Body of pancreas (tissue), 4 donors: Measurements from ENCODE around the gene ZNF318.
"Not testable (repeated sequence)": the region's sequence is repeated elsewhere in the genome, so short reads cannot be mapped to it uniquely, and the experiment has no call there.

Experiments used
- POLR2A ChIP-seq, 3 donors: fragments of 450-650 bp; IDR thresholded peaks; one replicate each; pipeline ENCODE4 v1.6.1; 2016; ENCODE audit warnings: antibody characterized with exemption in 3 of 3, mild to moderate bottlenecking in 2 of 3
- TF ChIP-seq, protein P1 (sequence below), 7 experiments: fragments of 450-650 bp in 4 of 7; fragments of 200-600 bp in 3 of 7; sonication (generic) in 3 of 7; IDR thresholded peaks; one replicate each; pipeline ENCODE4 v1.5.1; 2016 to 2019; ENCODE audit warnings: antibody characterized with exemption in 7 of 7

DNA sequence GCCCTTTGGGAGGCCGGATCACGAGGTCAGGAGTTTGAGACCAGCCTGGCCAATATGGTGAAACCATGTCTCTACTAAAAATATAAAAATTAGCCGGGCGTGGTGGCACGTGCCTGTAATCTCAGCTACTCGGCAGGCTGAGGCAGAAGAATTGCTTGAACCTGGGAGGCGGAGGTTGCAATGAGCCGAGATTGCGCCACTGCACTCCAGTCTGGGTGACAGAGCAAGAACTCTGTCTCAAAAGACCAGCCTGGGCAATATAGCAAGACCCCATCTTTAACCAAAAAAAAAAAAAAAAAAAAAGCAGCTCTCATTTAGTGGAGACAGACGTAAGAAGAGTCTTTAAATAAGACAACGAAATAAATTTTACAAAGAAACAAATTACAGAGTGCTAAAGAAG, 23.2 kb downstream of the ZNF318 start:
- TF ChIP-seq, protein P1, sequence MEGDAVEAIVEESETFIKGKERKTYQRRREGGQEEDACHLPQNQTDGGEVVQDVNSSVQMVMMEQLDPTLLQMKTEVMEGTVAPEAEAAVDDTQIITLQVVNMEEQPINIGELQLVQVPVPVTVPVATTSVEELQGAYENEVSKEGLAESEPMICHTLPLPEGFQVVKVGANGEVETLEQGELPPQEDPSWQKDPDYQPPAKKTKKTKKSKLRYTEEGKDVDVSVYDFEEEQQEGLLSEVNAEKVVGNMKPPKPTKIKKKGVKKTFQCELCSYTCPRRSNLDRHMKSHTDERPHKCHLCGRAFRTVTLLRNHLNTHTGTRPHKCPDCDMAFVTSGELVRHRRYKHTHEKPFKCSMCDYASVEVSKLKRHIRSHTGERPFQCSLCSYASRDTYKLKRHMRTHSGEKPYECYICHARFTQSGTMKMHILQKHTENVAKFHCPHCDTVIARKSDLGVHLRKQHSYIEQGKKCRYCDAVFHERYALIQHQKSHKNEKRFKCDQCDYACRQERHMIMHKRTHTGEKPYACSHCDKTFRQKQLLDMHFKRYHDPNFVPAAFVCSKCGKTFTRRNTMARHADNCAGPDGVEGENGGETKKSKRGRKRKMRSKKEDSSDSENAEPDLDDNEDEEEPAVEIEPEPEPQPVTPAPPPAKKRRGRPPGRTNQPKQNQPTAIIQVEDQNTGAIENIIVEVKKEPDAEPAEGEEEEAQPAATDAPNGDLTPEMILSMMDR (IDR thresholded peaks at IDR 0.05), result not testable (repeated sequence)
- TF ChIP-seq POLR2A (IDR thresholded peaks at IDR 0.05), result not testable (repeated sequence)
